ENCODE data around the gene VAV2.
"Not testable (repeated sequence)": the region's sequence is repeated elsewhere in the genome, so short reads cannot be mapped to it uniquely, and the experiment has no call there.

Gene VAV2

DNA sequence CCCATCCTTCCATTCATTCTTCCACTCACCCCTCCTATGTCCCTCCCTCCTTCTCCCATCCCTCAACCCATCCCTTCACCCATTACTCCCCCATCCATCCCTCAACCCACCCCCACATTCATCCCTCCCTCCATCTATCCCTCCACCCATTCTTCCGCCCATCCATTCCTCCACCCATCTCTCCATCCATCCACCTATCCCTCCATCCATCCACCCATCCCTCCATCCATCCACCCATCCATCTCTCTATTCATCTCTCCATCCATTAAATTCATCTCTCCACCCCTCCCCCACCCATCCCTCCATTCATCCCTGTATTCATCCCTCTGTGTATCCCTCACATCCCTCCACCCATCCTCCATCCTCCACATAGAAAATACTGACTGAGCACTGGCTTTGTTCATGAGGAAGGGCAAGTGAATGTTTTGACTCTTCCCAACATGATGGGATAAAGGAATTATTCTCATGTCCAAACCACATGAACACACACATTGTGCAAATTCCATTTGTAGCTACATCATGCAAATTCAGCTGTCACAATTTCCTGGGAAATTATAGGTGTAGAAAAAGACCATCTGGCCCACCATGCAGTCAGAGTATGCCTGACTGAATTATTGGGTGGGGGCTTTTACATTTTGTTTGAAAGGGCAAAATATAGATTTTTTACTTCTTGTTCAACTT is 6.9 kb upstream of the VAV2 start:
- FAIRE-seq (no peak), DNase-seq (ENCODE audit: insufficient read length, low spot score) (no peak)

DNA sequence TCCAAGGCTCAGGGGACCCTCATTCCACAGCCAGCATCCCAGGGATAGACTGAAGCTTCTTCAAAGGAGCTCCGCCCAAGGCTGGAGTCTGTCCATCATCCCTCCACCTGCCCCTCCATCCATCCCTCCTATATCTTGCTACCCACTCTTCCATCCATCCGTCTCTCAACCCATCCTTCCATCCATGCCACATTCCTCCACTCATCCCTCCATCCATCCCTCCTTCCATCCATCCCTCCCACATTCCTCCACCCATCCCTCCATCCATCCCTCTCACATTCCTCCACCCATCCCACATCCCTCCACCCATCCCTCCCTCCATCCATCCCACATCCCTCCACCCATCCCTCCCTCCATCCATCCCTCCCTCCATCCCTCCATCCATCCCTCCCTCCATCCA is 5.5 kb upstream of the VAV2 start:
- no peak for FAIRE-seq

DNA sequence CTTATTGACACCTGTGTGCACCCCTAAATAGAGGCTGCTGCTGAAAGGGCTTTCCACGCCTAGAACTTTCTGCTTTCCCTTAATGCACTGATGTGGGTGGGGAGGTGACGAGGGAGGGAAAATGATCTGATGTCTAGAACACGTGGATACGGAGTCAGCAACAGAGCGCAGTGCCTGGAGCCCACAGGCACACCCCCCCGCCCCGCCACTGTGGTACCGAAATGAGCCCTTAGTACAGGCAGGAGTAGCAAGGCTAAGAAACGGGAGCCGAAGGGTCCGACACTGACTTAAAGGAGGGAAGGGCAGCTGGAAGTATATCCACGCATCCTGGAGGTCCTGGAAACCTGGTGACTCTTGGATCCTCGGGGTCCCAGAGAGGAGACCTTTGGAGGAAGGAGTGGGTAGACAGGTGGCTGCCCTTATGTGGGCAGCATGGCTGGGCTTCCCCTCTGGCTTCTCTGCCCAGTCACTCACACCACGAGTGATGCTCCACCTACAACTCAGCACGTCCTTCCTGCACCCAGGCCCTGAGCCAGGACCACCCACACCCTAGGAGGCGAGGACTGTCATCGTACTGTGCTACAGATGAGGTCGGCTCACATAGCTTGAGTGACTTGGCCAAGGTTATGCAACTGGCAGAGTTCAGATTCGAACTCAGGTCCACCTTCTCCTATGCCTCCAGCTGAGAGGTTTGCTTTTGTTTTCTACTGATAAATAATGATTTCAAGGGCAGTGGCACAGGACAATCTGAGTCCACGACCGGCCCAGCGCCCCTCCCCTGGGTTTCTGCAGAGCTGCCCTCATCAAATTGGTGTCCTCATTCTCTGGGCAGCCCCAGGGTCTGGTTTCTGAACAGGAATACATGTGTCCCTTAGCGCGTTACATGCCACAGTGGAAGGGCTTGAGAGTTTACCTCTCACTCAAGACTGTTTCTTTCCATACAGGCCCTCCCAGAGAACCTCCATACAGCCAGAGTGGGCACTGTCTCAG is 4.7 kb upstream of the VAV2 start:
- FAIRE-seq (no peak), DNase-seq (ENCODE audit: insufficient read length, low spot score) (no peak)

More for the DNA sequence above, 5.5 kb upstream of the VAV2 start:
- no peak for DNase-seq (ENCODE audit: insufficient read length, low spot score)

DNA sequence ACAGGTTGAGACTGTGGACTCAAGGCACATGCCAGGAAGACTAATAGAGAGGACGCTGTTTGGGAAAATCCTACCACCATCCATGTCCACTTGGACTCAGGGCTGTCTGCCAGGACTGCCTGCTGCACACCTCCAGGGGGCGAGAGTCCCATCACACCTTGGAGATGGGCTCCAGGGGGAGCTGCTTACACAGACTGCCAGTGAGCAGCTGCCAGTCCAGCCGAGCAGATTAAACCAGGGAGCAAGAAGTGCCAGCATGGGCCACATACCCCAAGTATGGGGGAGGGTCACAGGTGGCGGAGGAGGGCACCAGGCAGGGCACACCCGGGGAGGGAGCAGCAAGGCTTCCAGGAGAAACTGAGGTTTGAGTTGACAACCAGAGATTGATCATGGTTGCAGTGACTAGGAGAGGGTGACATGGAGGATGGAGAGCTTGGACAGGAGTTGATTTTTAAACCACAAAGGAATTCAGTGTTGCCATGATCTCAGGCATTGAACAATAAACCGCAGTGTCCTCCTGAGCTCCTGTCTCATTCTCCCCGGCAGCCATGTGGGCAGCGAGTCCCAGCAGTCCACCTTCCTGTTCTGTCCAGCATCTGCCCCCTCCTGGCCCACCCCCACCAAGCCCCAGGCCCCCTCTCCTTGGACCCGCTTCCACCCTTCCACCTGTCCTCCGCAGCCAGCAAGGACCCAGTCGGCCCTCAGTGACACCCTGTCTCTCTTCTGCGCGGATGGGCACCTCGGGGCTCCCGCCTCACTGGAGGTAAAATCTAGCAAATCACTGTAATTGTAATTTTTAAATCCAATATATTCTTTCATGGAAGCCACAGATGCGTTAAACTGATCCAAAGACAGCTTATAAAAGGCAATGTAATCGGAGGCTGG is 3.1 kb upstream of the VAV2 start:
- FAIRE-seq (no peak), DNase-seq (ENCODE audit: insufficient read length, low spot score) (no peak)

DNA sequence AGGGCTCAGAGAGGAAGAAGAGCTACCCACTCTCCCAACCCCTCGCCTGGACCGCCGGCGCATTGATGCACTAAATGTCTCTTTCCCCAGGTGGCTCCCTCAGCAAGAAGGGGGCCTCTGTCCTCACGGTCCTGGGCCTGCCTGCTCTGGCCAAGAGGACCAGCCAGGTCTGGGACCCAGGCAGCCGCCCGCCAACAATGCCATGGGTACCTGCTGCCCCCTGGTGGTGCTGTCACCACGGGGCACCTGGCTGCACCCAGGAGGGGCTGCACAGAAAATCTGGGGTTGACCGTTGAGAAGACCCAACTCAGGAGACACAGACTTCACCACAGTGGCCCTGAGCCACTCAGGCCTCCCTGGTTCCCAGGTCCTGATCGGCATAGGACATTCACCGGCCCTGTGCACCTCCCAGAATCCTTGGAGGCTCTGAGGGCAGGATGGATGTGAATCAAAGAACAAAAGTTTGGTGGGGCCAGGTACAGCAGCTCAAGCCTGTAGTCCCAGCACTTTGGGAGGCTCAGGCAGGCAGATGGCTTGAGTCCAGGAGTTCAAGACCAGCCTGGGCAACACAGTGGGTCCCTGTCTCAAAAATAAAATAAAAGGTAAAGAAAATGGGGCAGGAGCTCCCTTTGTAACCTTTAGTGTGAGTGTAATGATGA is 2.4 kb upstream of the VAV2 start:
- peak; percentile 90 for FAIRE-seq

DNA sequence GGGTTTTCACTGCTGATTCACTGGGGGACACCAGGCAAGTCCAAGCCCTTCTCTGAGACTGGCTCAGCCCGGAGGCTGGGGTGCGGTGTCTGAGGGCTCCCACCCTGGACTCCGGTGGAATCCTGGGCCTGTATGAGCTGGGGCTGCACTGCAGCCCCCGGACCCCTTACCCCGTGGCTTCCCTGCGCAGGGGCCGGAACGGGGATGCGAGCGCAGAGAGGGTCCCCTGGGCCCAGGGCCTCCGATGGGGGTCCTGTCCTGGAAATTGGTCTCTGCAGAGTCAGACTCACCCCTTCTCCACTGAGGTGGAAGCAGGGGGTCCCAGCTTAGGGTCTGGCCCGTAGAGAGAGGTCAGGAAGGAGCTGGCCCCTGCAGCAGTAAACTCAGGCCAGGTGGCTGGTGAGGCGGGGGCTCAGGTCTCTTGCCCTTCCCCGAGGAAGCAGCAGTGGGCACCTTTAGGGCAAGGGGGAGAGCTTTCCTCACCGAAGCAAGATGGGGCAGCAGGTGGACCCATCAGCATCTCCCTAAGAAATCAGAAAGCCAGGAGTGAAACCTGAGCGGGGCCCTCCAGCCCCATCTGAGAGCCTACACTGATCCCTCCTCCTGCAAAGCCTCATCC is 1.6 kb upstream of the VAV2 start:
- no peak for DNase-seq (ENCODE audit: insufficient read length, low spot score)
- FAIRE-seq: no peak

More for the DNA sequence above, 2.4 kb upstream of the VAV2 start:
- DNase-seq (ENCODE audit: insufficient read length, low spot score): peak; percentile 88

DNA sequence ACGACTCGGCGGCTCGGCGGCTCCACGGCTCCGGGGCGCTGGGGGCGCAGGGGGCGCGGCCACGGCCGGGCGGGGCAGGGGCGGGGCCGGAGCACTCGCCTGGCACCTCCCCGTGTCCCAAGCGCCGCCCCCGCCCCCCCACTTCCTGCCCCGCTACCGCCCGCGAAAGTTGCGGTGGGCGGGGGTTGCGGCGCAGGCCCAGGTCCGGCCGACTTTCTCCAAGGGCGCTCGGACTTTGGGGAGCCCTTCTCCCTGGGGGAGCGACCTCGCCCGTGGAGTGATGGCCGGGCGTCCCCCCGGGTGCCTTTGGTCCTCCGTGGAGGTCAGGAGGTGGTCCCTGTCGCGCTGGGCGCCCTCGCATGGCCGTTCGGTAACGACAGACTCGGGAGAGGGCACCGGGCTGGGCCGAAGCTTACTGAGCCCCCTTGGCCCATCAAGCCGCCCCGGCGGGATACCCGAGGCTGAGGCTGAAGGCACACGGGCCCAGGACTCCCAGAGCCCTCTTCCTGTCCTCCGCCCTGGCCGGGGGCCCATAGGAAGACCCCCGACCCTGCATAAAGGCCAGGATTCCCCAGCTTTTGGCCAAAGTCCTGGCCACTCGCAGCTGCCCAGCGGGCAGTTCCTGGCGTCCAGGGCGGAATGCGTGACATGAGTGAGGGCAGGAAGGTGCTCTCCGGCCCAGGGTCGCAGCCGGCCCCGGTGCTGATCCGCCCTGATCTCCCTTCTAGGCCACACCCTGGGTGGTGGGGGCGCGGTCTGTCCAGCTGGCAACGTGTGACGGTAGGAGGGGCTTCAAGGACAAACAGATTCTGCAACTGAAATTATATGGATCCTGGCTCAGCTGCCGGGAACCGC is 883 bp upstream of the VAV2 start:
- FAIRE-seq (peak; percentile 70), DNase-seq (ENCODE audit: insufficient read length, low spot score) (peak; percentile 74)

DNA sequence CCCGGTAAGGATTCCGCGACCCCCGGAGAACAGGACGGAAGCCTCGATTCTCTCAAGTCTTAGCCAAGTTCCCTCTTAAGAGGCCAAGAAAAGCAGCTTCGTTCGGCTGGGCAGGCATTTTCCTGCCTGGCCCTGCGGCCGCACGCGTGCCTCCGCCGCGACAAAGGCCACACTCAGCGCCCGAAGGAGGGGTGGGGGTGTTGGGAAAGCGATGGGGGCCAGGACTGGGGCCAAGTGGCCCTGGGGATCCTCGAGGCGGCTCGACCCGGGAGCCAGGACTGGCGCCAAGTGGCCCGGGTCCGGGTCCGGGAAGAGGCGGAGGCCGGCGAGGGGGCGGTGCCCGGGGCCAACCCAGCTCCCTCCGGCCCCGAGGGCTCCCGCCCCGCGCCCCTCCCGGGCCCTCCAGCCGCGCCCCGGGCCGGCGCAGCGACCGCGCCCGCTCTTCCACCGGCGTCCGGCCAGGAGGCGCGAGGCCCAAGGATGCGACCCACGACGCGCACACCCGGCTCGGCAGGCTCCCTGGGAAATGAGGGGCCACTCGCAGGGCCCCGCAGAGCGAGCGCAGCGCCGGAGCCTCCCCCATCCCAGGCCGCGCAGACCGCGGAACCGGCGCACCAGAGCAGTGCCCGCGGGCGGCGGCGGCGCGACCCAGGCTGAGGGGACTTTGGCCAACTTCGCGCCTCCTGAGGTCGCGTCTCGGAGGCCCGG is 756 bp downstream of the VAV2 start:
- DNase-seq (ENCODE audit: insufficient read length, low spot score): no peak
- FAIRE-seq: no peak

DNA sequence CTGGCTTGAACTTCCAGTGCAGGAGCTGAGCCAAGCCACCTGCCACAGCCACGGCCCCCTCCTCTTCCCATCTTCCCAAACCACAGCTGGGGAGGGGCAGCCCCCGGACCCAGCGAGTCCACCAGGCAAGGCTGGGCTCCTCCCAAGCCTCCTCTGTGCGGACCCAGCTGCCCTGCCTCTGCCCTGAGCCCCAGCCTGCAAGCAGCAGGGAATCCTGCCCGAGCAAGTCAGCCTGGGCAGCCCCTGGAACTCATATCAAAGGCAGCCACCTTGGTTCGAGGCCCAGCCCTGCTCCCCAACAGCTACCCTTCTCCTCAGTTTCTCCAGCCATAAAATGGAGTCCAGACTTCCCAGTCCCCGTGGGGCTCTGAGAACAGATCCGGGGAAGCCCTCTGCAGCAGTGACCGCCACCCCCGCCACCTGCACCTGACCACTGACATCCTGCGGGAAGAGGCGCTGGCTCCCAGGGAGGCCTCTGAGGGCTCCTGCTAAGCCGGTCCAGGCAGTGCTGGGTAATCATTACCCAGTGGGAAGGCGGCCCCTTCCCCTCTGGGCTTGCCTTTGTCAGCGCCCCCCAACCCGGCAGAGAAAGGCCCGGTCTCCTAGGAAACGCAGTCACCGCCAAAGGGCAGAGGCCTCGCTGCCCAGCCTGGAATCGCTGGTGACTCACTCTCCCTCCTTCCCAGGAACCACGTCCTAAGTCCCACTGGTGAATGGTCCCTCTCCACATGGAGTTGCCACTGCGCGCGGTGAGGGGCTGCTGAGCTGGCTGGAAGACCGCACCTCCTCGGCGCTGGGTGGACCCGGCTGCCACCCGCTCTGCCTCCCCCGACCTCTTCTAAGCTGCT is 1.5 kb downstream of the VAV2 start:
- no peak for FAIRE-seq
- no peak for DNase-seq (ENCODE audit: insufficient read length, low spot score)

DNA sequence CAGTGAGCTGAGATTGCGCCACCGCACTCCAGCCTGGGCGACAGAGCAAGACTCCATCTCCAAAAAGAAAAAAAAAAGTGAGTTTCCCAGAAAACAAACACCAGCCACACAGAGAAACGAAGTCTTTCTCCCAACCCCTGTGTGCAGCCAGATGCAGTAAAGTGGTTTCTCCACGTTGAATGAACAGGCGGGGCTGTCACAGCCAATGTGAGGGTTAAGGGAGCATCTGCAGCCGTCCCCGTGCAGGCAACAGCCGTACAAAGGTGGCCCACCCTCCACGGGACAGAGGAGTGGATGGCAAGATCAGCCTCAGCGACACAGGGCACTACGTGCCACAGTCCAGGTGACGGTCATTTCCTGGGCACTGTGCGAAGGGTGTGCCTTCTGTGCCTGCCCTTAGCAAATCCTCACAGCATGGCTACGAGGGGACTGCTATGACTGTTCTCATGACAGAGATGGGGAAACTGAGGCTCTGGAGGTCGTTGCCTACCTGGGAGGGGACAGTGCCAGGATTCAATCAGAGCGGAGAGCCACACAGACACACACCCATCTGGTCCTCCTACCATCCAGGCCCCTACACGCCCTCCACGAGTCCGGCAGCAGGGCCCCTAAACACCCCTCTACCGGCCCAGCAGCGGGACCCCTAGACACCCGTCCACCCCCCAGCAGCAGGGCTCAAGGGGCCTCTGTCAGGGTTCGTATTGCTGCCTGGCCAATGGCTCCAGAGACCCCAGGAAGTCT is 2.3 kb downstream of the VAV2 start:
- FAIRE-seq: no peak
- DNase-seq (ENCODE audit: insufficient read length, low spot score): no peak

DNA sequence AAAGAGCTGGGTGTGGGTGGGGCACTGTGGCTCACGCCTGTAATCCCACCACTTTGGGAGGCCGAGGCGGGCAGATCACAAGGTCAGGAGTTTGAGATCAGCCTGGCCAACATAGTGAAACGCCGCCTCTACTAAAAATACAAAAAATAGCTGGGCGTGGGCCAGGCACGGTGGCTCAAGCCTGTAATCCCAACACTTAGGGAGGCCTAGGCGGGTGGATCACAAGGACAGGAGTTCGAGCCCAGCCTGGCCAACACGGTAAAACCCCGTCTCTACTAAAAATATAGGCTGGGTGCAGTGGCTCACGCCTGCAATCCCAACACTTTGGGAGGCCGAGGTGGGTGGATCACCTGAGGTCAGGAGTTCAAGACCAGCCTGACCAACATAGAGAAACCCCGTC is 3.4 kb downstream of the VAV2 start:
- not testable (repeated sequence) for FAIRE-seq; DNase-seq (ENCODE audit: insufficient read length, low spot score)

DNA sequence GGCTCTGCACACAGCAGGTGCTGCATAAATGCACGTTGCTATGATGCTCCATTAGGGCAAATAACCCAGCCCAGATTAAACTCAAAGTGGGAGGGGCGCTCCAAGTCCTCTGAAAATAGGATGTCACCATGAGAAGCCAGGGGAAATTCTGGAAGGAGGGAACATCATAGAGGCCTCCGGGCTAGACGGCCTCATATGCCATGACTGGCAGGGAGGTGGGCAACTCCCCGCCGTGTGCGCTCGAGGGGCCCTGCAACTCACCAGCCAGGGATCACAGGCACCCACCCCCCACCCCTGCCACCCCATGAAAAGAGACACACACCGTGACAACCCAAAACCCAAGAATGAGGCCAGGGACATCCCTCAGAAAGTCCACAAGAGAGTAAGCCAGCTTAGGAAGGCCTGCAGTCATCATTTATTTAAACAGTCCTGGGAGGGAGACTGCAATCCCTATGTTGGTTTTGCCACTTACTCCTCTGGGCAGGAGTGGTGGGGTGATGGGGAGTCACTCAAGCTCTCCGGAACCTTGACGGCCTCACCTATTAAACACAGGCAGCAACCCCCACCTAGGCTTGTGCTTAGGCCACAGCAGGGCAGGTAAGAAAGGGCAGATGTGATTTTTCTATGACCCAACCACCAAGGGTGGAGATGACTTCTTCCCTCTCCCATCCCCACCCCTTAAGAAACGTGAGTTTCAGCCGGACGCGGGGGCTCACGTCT is 4.0 kb downstream of the VAV2 start:
- DNase-seq (ENCODE audit: insufficient read length, low spot score): no peak
- FAIRE-seq: no peak

DNA sequence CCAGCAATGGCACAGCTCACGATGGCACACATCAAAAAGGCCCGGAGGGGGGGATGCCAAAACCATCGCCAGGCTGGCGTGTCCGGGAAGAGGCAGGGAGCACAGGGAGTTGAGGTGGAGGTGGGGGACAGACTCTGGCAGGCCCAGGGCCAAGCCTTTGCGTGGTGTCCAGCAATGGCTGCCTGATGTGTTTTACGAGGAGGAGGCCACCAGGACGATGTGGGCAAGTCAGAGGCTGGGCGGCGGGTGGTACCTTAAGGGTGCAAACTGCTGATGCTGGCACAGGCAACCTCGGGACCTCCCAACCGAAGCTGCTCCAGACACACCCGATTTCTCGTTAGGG is 4.7 kb downstream of the VAV2 start:
- DNase-seq (ENCODE audit: insufficient read length, low spot score) (no peak), FAIRE-seq (no peak)

DNA sequence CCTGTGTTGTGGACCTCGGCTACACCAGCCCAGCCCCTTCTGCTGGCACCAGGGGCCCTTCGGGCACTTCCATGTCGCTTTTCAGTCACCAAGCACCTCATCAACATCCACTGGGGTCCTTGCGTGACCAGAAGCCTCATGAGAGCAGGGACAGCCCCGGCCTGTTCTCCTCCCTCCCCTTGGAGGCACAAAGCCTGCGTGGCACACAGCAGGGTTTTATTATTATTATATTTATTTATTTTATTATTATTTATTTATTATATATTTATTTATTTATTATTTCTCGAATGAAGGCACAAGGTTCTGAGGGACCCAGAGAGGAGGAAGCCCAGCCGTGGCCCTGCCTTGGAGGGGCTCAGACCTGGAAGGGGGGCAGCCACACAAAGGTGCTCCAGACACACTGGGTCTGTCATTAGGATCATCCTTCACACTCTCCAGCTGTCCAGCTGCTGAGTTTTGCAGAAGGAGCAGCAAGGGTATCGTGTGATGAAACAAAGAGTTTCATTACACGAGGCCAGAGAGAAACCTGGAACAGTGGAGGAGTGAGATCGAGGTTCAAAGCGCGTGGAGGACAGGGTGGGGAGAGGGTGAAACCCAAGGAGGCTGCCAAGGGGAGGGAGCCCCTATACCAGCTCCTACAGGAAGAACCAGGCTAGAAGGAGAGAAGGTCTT is 5.2 kb downstream of the VAV2 start:
- FAIRE-seq: no peak
- DNase-seq (ENCODE audit: insufficient read length, low spot score): no peak

DNA sequence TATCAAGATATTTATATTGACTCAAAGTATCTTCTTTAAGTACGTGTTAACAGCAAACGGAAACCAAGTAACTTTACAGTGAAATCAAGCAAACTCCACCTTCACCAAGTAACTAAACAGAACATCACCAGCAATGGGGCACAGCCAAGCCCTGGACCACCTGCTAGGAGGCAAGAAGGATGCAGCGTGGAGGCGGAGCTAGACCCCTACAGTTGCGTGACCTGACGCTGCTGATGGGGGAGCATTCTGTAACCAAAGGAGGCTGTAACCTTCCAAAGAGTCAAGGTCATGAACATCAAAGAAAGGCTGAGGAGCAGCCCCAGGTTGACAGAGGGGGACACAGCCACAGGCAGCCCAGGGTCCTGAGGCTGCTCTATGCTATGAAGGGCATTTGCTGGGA is 6.1 kb downstream of the VAV2 start:
- DNase-seq (ENCODE audit: insufficient read length, low spot score) (no peak), FAIRE-seq (no peak)

All from GM19239 (cell line).